HepG2 (cell line): Measurements from ENCODE around the gene LYSMD1. TPM values are rescaled to one million over a fixed set of nuclear protein-coding genes. Genes with fewer than 3 reads are reported as not detected.
A peak's percentile ranks its signal among the peaks of the same experiment; 100 is the strongest.

Experiments
- ATAC-seq: fragments of 200-7000 bp; cut with Tn5 transposase; 3 replicates; pipeline ENCODE4 v1.9.1; 2020; ENCODE audit warnings: mild to moderate bottlenecking, moderate library complexity
- BruUV-seq: library from RNA; stranded (reverse); fragments of 400-500 nt; replicated peaks from 2 replicates; lab custom pipeline; 2021; lab: Mats Ljungman, UMichigan
- CTCF ChIA-PET: fragments of 300-600 bp; formaldehyde crosslinking; extraction: SDS; loops from one replicate; lab custom pipeline; 2021; ENCODE audit warnings: low total read pairs, inconsistent platforms, low intra/inter-chr PET ratio; lab: Yijun Ruan, JAX
- POLR2A ChIA-PET: fragments of 350-600 bp; sonication (Branson Sonifier 250); formaldehyde crosslinking; loops from one replicate; lab custom pipeline; 2020; ENCODE audit warnings: antibody characterized with exemption, inconsistent platforms; lab: Yijun Ruan, JAX
- DNase-seq: peaks from one replicate; pipeline ENCODE4 v3.0.0-alpha.2; 2015; ENCODE audit warnings: low spot score
- FAIRE-seq: peaks from 3 replicates; lab custom pipeline; 2011; peaks lifted over from hg19 to GRCh38; lab: Jason Lieb, UNC
- H2AFZ ChIP-seq: one replicate; pipeline ENCODE4 v1.6.1; 2011; ENCODE audit warnings: low read length, inconsistent platforms
- H3K27ac ChIP-seq: fragments of 300-600 bp; 3 replicates; pipeline ENCODE4 v1.8.0; 2011; ENCODE audit warnings: mixed run types, mild to moderate bottlenecking, mixed read lengths, low read length, inconsistent platforms; ENCODE audit not compliant: insufficient read depth; ENCODE audit errors: extremely low read length
- H3K27me3 ChIP-seq, 2 experiments: fragments of 200-600 bp in 1 of 2; 2 replicates in 1 of 2; 3 replicates in 1 of 2; pipeline versions ENCODE4 v1.6.0 to v1.8.0; 2011; ENCODE audit warnings: low read length in 2 of 2, mild to moderate bottlenecking in 2 of 2, moderate library complexity in 2 of 2, inconsistent platforms in 1 of 2; ENCODE audit not compliant: insufficient read depth in 2 of 2, control insufficient read depth in 1 of 2
- H3K36me3 ChIP-seq, 2 experiments: fragments of 200-600 bp in 1 of 2; replicated peaks in 1 of 2; 2 replicates in 1 of 2; 3 replicates in 1 of 2; pipeline versions ENCODE4 v1.5.1 to v1.8.0; 2011; ENCODE audit warnings: low read length in 2 of 2, inconsistent platforms in 1 of 2; ENCODE audit not compliant: insufficient read depth in 2 of 2, control insufficient read depth in 1 of 2
- H3K4me1 ChIP-seq: 2 replicates; pipeline ENCODE4 v1.5.1; 2012; ENCODE audit warnings: low read length, inconsistent platforms; ENCODE audit not compliant: insufficient read depth
- H3K4me2 ChIP-seq: 2 replicates; pipeline ENCODE4 v1.6.0; 2011; ENCODE audit warnings: low read depth, low read length, inconsistent platforms
- H3K4me3 ChIP-seq, 3 experiments: fragments of 200-600 bp in 1 of 3; sonication (generic), shearing (Covaris generic) in 1 of 3; replicated peaks in 1 of 3; 2 replicates each; pipeline ENCODE4 v1.5.1; 2011 to 2016; ENCODE audit warnings: low read length in 3 of 3, inconsistent platforms in 2 of 3, low read depth in 2 of 3, mild to moderate bottlenecking in 2 of 3, control low read depth in 1 of 3, mixed read lengths in 1 of 3; ENCODE audit not compliant: insufficient read depth in 1 of 3
- H3K79me2 ChIP-seq: one replicate; pipeline ENCODE4 v1.6.1; 2011; ENCODE audit warnings: low read length, inconsistent platforms; ENCODE audit not compliant: insufficient read depth
- H3K9ac ChIP-seq: 2 replicates; pipeline ENCODE4 v1.6.0; 2011; ENCODE audit warnings: mild to moderate bottlenecking, low read depth, low read length, inconsistent platforms; ENCODE audit not compliant: insufficient read depth
- H3K9me3 ChIP-seq: 2 replicates; pipeline ENCODE4 v1.5.1; 2012; ENCODE audit warnings: mild to moderate bottlenecking, low read length
- H4K20me1 ChIP-seq: 2 replicates; pipeline ENCODE4 v1.6.0; 2011; ENCODE audit warnings: inconsistent platforms, mild to moderate bottlenecking, low read length, moderate library complexity; ENCODE audit not compliant: insufficient read depth
- CBFB ChIP-seq: sonication (generic); formaldehyde crosslinking; IDR thresholded peaks from 2 replicates; pipeline ENCODE4 v1.4.0; 2020; ENCODE audit warnings: missing genetic modification reagents
- FOXA3 ChIP-seq: IDR thresholded peaks from 2 replicates; pipeline ENCODE4 v1.6.1; 2016; ENCODE audit warnings: missing genetic modification reagents, missing compliant biosample characterization
- HDAC1 ChIP-seq: sonication (generic); formaldehyde crosslinking; IDR thresholded peaks from 2 replicates; pipeline ENCODE4 v1.5.1; 2020; ENCODE audit warnings: mild to moderate bottlenecking, missing genetic modification reagents
- HNF4A ChIP-seq: sonication (generic); formaldehyde crosslinking; IDR thresholded peaks from 2 replicates; pipeline ENCODE4 v1.4.0; 2020; ENCODE audit warnings: missing genetic modification reagents
- KAT8 ChIP-seq: IDR thresholded peaks from 2 replicates; pipeline ENCODE4 v1.6.1; 2016; ENCODE audit warnings: missing genetic modification reagents, missing compliant biosample characterization
- KLF15 ChIP-seq: sonication (generic); formaldehyde crosslinking; IDR thresholded peaks from 2 replicates; pipeline ENCODE4 v1.8.1; 2023; ENCODE audit warnings: borderline replicate concordance, mild to moderate bottlenecking, inconsistent platforms, missing genetic modification reagents, mixed read lengths
- NONO ChIP-seq, 2 experiments: fragments of 450-650 bp in 1 of 2; sonication (generic) in 1 of 2; formaldehyde crosslinking in 1 of 2; IDR thresholded peaks in 1 of 2; conservative IDR thresholded peaks in 1 of 2; 2 replicates each; pipeline versions ENCODE4 v1.6.1 to v1.8.0; 2017 to 2022; ENCODE audit warnings: mild to moderate bottlenecking in 1 of 2, missing genetic modification reagents in 1 of 2, moderate library complexity in 1 of 2
- SNRNP70 ChIP-seq: fragments of 200-400 bp; formaldehyde crosslinking; IDR thresholded peaks from 2 replicates; pipeline ENCODE4 v1.6.1; 2017; ENCODE audit warnings: mild to moderate bottlenecking, low read depth, low read length, moderate library complexity
- SPEN ChIP-seq: sonication (generic); formaldehyde crosslinking; IDR thresholded peaks from 2 replicates; pipeline ENCODE4 v1.5.1; 2020; ENCODE audit warnings: low read depth, mild to moderate bottlenecking, missing genetic modification reagents
- THYN1 ChIP-seq: sonication (generic); formaldehyde crosslinking; IDR thresholded peaks from 2 replicates; pipeline ENCODE4 v1.8.1; 2023; ENCODE audit warnings: low read depth, mild to moderate bottlenecking, moderate library complexity, missing genetic modification reagents, borderline replicate concordance
- ZNF20 ChIP-seq: sonication (generic); formaldehyde crosslinking; IDR thresholded peaks from 2 replicates; pipeline ENCODE4 v1.4.0; 2020; ENCODE audit warnings: mild to moderate bottlenecking, moderate library complexity, missing genetic modification reagents
- ZNF264 ChIP-seq: sonication (generic); formaldehyde crosslinking; IDR thresholded peaks from 2 replicates; pipeline ENCODE4 v1.4.0; 2020; ENCODE audit warnings: missing genetic modification reagents
- ZNF543 ChIP-seq: sonication (generic); formaldehyde crosslinking; IDR thresholded peaks from 2 replicates; pipeline ENCODE4 v1.4.0; 2020; ENCODE audit warnings: mild to moderate bottlenecking, missing genetic modification reagents
- ZNF816 ChIP-seq: sonication (generic); formaldehyde crosslinking; IDR thresholded peaks from 2 replicates; pipeline ENCODE4 v1.8.0; 2022; ENCODE audit warnings: missing genetic modification reagents, mild to moderate bottlenecking, borderline replicate concordance
- WGBS: methylation state at CpG from one replicate; pipeline ENCODE4 v1.1.6; 2017; ENCODE audit warnings: low lambda C conversion rate; 5-methylcytosine and 5-hydroxymethylcytosine counted together
- in situ Hi-C: cut with HindIII; loops from 2 replicates; pipeline ENCODE4 v1.10.0; 2017; ENCODE audit warnings: low pct_unique_long_range_greater_than_20kb; ENCODE audit not compliant: extremely low pct_ligation_motif_present
- intact Hi-C: fragments of 100-400 bp; cut with micrococcal nuclease; formaldehyde crosslinking; loops from one replicate; pipeline ENCODE4 v1.10.0; 2022; ENCODE audit not compliant: unreplicated experiment
- polyA plus RNA-seq, 8 experiments: library from polyadenylated mRNA; depleted of rRNA in 3 of 8; stranded (reverse) in 7 of 8; unstranded in 1 of 8; fragments of >200 nt; fragmentation: Illumina TruSeq in 4 of 8; extraction: Trizol in 4 of 8; gene quantifications; 2 replicates each; pipeline versions ENCODE4 v1.2.1 to v1.2.3, GENCODE V29; 2011 to 2016; ENCODE audit warnings: low read depth in 4 of 8, missing spikeins in 1 of 8, mixed read lengths in 1 of 8; ENCODE audit not compliant: insufficient read depth in 1 of 8
- total RNA-seq, 5 experiments: library from RNA; depleted of rRNA; stranded (reverse); fragments of >200 nt; fragmentation: Illumina TruSeq; extraction: Trizol; gene quantifications; 2 replicates each; pipeline ENCODE4 v1.2.3, GENCODE V29; 2016; ENCODE audit warnings: low read depth in 1 of 5
- TF ChIP-seq, protein P1 (sequence below): sonication (generic); formaldehyde crosslinking; IDR thresholded peaks from 2 replicates; pipeline ENCODE4 v1.8.1; 2023; ENCODE audit warnings: mild to moderate bottlenecking, inconsistent platforms, moderate library complexity, missing genetic modification reagents, borderline replicate concordance

LYSMD1 gene
- total and polyA plus RNA-seq, 2 of the 13 experiments (the other 11 are each of a cell fraction or from before 2014, with no cell fraction given) = 3.8 to 4.8 TPM

DNA sequence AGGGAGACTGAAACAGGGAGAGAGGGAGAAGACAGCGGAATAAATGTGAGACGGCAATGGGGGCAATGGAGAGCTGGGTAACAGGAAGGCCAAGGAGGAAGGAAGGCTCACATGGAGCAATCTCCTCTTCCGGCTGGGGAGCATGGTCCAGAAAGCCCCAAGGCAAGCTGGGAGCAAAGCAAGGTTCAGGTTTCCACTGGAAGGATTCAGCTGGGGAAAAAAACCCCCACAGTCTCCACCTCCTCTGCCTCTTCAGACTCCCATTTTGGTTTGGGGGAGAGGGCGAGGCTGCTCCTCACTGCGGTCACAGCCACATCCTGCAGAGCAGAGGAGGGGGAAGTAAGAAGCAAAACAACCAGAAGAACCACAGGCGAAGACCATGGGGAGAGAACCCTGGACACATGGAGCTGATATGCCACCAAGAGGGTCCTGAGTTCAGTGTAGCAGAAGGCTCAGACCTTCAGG lies 8.6 kb downstream of the LYSMD1 start:
- FAIRE-seq = no peak
- Histone ChIP-seq H3K9me3 (no peaks in the 10 kb centered on the region), H3K4me1 (peaks cover 8% of the 10 kb centered on the region)
- 97% methylated on average over 6 of the region's 6 CpGs for WGBS
- TF ChIP-seq HNF4A (no peak), KAT8 (CRISPR knock-in tag) (no peak), ZNF816 (CRISPR knock-in tag) (no peak)
- TF ChIP-seq, all 625 proteins: peak for 0
- Histone ChIP-seq H3K79me2 (no peaks in the 10 kb centered on the region), H3K9ac (no peak overlapping the region), H3K4me3 (no peak overlapping the region), H4K20me1 (no peaks in the 10 kb centered on the region), H3K27me3 (no peaks in the 10 kb centered on the region), H3K4me2 (no peak overlapping the region), H2AFZ (no peak overlapping the region), H3K27ac (no peak overlapping the region), H3K36me3 (peaks cover 12 to 18% of the 10 kb centered on the region in 2 experiments)
- BruUV-seq = no TSS peak
- ATAC-seq (no peak), DNase-seq (no peak)
- in situ Hi-C loops (loop anchor here (5.0 kb wide), 1 partner anchor 60 kb away; no protein-coding TSS in a partner anchor), intact Hi-C loops (loop anchor here (2.0 kb wide), 1 partner anchor 132 kb away; no protein-coding TSS in a partner anchor)
- ChIA-PET POLR2A (interaction anchor here (1.1 kb wide), 1 partner anchor 57 kb away, joined by 3 read pairs; no protein-coding TSS in a partner anchor), CTCF (interaction anchor here (0.9 to 3.6 kb wide), 3 partner anchors 57 to 132 kb away, joined by 3 to 45 read pairs (median 10); no protein-coding TSS in a partner anchor)

DNA sequence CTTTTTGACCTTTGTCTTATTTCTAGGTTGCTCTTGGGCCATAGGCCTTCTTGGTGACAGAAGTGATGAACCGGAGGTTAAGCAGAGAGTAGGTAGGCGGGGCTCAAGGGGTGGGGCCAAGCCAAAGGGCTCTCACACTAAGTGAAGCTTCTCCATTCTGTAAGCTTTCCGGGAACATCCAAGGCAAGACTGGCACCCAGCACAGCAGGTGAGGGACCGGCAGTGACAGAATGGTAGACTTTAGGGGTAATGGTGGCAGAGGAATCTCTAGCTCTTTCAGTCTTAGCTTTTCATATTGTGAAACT lies 9.2 kb downstream of the LYSMD1 start, which contains the start of gene TNFAIP8L2:
TSS of gene TNFAIP8L2 (plus strand) at position 135 of the 305 bp plus-strand sequence. CDS start 2,049 bp downstream, outside the sequence.
- ChIA-PET POLR2A (interaction anchor here (1.1 kb wide), 1 partner anchor 57 kb away, joined by 3 read pairs; no protein-coding TSS in a partner anchor), CTCF (interaction anchor here (1.4 to 3.6 kb wide), 2 partner anchors 57 to 132 kb away, joined by 10 to 45 read pairs; no protein-coding TSS in a partner anchor)
- ATAC-seq (peak; percentile 54), FAIRE-seq (no peak), DNase-seq (no peak)
- BruUV-seq = no TSS peak
- Histone ChIP-seq H3K27me3 (no peaks in the 10 kb centered on the region), H3K9me3 (no peaks in the 10 kb centered on the region), H3K79me2 (no peaks in the 10 kb centered on the region), H2AFZ (no peak within 1 kb of the TSS), H3K4me1 (peaks cover 8% of the 10 kb centered on the region), H3K4me2 (no peak within 1 kb of the TSS), H4K20me1 (no peaks in the 10 kb centered on the region), H3K36me3 (peaks cover 8 to 14% of the 10 kb centered on the region in 2 experiments), H3K4me3 (no peak within 1 kb of the TSS), H3K9ac (no peak within 1 kb of the TSS), H3K27ac (no peak within 1 kb of the TSS)
- in situ Hi-C loops (loop anchor here (5.0 kb wide), 1 partner anchor 59 kb away; no protein-coding TSS in a partner anchor), intact Hi-C loops (loop anchor here (1.0 to 2.0 kb wide), 2 partner anchors 57 to 132 kb away; no protein-coding TSS in a partner anchor)
- WGBS = 86% methylated on average over 3 of the region's 4 CpGs
- TF ChIP-seq NONO (IDR thresholded peaks at IDR 0.05) = no peak
- no peak for TF ChIP-seq NONO (CRISPR knock-in tag; conservative IDR thresholded peaks at IDR 0.05)
- TF ChIP-seq KLF15 = no peak
- TF ChIP-seq SNRNP70 = no peak
- no peak for TF ChIP-seq CBFB (CRISPR knock-in tag)
- no peak for TF ChIP-seq ZNF20 (CRISPR knock-in tag)
- no peak for TF ChIP-seq ZNF264
- TF ChIP-seq ZNF543 (CRISPR knock-in tag) = no peak
- no peak for TF ChIP-seq FOXA3 (CRISPR knock-in tag)
- TF ChIP-seq, protein P1, sequence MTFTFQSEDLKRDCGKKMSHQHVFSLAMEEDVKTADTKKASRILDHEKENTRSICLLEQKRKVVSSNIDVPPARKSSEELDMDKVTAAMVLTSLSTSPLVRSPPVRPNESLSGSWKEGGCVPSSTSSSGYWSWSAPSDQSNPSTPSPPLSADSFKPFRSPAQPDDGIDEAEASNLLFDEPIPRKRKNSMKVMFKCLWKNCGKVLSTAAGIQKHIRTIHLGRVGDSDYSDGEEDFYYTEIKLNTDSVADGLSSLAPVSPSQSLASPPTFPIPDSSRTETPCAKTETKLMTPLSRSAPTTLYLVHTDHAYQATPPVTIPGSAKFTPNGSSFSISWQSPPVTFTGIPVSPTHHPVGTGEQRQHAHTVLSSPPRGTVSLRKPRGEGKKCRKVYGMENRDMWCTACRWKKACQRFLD = no peak
- no peak for TF ChIP-seq HDAC1 (CRISPR knock-in tag)
- no peak for TF ChIP-seq THYN1
- no peak for TF ChIP-seq SPEN (CRISPR knock-in tag)
